Right atrium auricular region (tissue), 2 donors: ENCODE results near the gene ACE. TPM values are rescaled to one million over a fixed set of nuclear protein-coding genes. Genes with fewer than 3 reads are reported as not detected.

ENCODE experiments used
- DNase-seq: peaks from one replicate; pipeline ENCODE4 v3.0.0-alpha.2; 2019; ENCODE audit warnings: low spot score
- H3K27ac ChIP-seq, 2 donors: fragments of 200-600 bp; sonication (generic); 1 replicate in 1 of 2; 2 replicates in 1 of 2; pipeline ENCODE4 v1.5.1; 2016 to 2019
- H3K27me3 ChIP-seq, 2 donors: fragments of 200-600 bp; sonication (generic); one replicate each; pipeline versions ENCODE4 v1.5.1 to v1.6.0; 2017 to 2019
- H3K36me3 ChIP-seq: fragments of 200-600 bp; sonication (generic); one replicate; pipeline ENCODE4 v1.5.1; 2016
- H3K4me1 ChIP-seq, 2 donors: fragments of 200-600 bp; sonication (generic); one replicate each; pipeline versions ENCODE4 v1.5.1 to v1.6.0; 2017 to 2019
- H3K4me3 ChIP-seq, 2 donors: fragments of 200-600 bp; sonication (generic); 1 replicate in 1 of 2; 2 replicates in 1 of 2; pipeline ENCODE4 v1.5.1; 2017 to 2019; ENCODE audit warnings: mild to moderate bottlenecking in 1 of 2, moderate library complexity in 1 of 2
- H3K9me3 ChIP-seq, 2 donors: fragments of 200-600 bp; sonication (generic); one replicate each; pipeline ENCODE4 v1.5.1; 2019
- CTCF ChIP-seq, 2 donors: fragments of 200-600 bp; sonication (generic); IDR thresholded peaks; one replicate each; pipeline ENCODE4 v1.5.1; 2019; ENCODE audit warnings: antibody characterized with exemption in 2 of 2
- total RNA-seq, 2 donors: library from RNA; depleted of rRNA; stranded (reverse); fragments of >200 nt; gene quantifications; one replicate each; pipeline ENCODE4 v1.1.0, GENCODE V29; 2016

Gene ACE
- total RNA-seq, 2 donors from 2014 or later = 3.4 to 4.0 TPM

GRCh38 chr17:63492940-63493339 is 16.1 kb downstream of the ACE start:
- H3K27ac ChIP-seq = no peak overlapping the region
- no peak for DNase-seq
- no peaks in the 10 kb centered on the region for H3K27me3 ChIP-seq
- no peak for TF ChIP-seq CTCF (IDR thresholded peaks at IDR 0.05)
- H3K9me3 ChIP-seq = no peaks in the 10 kb centered on the region
- H3K4me1 ChIP-seq = no peaks in the 10 kb centered on the region
- no peak overlapping the region for H3K4me3 ChIP-seq
- H3K36me3 ChIP-seq = no peaks in the 10 kb centered on the region

- TF ChIP-seq CTCF (IDR thresholded peaks at IDR 0.05) = no peak
- H3K9me3 ChIP-seq = no peaks in the 10 kb centered on the region
- no peak for DNase-seq
- no peaks in the 10 kb centered on the region for H3K27me3 ChIP-seq
- no peak overlapping the region for H3K4me3 ChIP-seq
- no peaks in the 10 kb centered on the region for H3K4me1 ChIP-seq
- H3K27ac ChIP-seq = no peak overlapping the region
- no peaks in the 10 kb centered on the region for H3K36me3 ChIP-seq
Measured at GRCh38 chr17:63493411-63493810, 16.6 kb downstream of the ACE start.

GRCh38 chr17:63494300-63494928 is 17.6 kb downstream of the ACE start:
- DNase-seq = no peak
- no peaks in the 10 kb centered on the region for H3K36me3 ChIP-seq
- TF ChIP-seq CTCF (IDR thresholded peaks at IDR 0.05) = no peak
- H3K4me3 ChIP-seq = no peak overlapping the region
- H3K9me3 ChIP-seq = no peaks in the 10 kb centered on the region
- H3K4me1 ChIP-seq = no peaks in the 10 kb centered on the region
- H3K27ac ChIP-seq = no peak overlapping the region
- no peaks in the 10 kb centered on the region for H3K27me3 ChIP-seq

- no peak overlapping the region for H3K27ac ChIP-seq
- H3K36me3 ChIP-seq = no peaks in the 10 kb centered on the region
- DNase-seq = no peak
- H3K4me3 ChIP-seq = no peak overlapping the region
- TF ChIP-seq CTCF (IDR thresholded peaks at IDR 0.05) = no peak
- no peaks in the 10 kb centered on the region for H3K9me3 ChIP-seq
- H3K4me1 ChIP-seq = no peaks in the 10 kb centered on the region
- H3K27me3 ChIP-seq = no peaks in the 10 kb centered on the region
Measured at GRCh38 chr17:63495491-63495890, 18.6 kb downstream of the ACE start.

GRCh38 chr17:63496177-63496576 is 19.3 kb downstream of the ACE start:
- no peak for DNase-seq
- H3K4me1 ChIP-seq = no peaks in the 10 kb centered on the region
- H3K9me3 ChIP-seq = no peaks in the 10 kb centered on the region
- no peaks in the 10 kb centered on the region for H3K36me3 ChIP-seq
- H3K27me3 ChIP-seq = no peaks in the 10 kb centered on the region
- no peak for TF ChIP-seq CTCF (IDR thresholded peaks at IDR 0.05)
- H3K27ac ChIP-seq = no peak overlapping the region
- H3K4me3 ChIP-seq = no peak overlapping the region
